GM12872 (cell line): Measurements from ENCODE around the gene CAPN2.
A peak's percentile ranks its signal among the peaks of the same experiment; 100 is the strongest.

Source experiments
- TF ChIP-seq, protein P1 (sequence below): IDR thresholded peaks from 3 replicates; pipeline ENCODE4 v1.5.1; 2011; ENCODE audit warnings: low read depth, mild to moderate bottlenecking, low read length, moderate library complexity; ENCODE audit not compliant: insufficient read depth

Gene CAPN2

GRCh38 chr1:223739366-223740037 is 27.2 kb downstream of the CAPN2 start:
- TF ChIP-seq, protein P1, sequence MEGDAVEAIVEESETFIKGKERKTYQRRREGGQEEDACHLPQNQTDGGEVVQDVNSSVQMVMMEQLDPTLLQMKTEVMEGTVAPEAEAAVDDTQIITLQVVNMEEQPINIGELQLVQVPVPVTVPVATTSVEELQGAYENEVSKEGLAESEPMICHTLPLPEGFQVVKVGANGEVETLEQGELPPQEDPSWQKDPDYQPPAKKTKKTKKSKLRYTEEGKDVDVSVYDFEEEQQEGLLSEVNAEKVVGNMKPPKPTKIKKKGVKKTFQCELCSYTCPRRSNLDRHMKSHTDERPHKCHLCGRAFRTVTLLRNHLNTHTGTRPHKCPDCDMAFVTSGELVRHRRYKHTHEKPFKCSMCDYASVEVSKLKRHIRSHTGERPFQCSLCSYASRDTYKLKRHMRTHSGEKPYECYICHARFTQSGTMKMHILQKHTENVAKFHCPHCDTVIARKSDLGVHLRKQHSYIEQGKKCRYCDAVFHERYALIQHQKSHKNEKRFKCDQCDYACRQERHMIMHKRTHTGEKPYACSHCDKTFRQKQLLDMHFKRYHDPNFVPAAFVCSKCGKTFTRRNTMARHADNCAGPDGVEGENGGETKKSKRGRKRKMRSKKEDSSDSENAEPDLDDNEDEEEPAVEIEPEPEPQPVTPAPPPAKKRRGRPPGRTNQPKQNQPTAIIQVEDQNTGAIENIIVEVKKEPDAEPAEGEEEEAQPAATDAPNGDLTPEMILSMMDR, result no peak

GRCh38 chr1:223741861-223742260 is 29.5 kb downstream of the CAPN2 start:
- TF ChIP-seq, protein P1, result no peak

- TF ChIP-seq, protein P1, result no peak
These were observed 30.6 kb downstream of the CAPN2 start for GRCh38 chr1:223742856-223743517.

DNA sequence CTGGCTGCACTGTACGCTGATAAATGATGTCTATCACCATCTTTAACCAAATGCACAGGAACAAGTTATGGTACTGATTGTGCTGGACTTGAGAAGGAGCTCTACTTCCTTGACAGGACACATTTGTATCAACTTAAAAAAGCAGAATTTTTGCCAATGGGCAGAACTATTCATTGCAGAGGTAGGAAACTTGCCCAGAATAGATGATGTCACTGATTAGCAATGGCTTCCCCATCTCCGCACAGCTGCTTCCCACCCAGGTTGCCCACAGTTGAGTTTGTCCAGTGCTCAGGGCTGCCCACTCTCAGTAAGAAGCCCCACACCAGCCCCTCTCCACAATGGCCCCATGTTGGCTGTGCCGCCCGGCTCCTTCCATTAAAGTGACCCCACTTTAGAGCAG is 33.4 kb downstream of the CAPN2 start:
- TF ChIP-seq, protein P1, result no peak

DNA sequence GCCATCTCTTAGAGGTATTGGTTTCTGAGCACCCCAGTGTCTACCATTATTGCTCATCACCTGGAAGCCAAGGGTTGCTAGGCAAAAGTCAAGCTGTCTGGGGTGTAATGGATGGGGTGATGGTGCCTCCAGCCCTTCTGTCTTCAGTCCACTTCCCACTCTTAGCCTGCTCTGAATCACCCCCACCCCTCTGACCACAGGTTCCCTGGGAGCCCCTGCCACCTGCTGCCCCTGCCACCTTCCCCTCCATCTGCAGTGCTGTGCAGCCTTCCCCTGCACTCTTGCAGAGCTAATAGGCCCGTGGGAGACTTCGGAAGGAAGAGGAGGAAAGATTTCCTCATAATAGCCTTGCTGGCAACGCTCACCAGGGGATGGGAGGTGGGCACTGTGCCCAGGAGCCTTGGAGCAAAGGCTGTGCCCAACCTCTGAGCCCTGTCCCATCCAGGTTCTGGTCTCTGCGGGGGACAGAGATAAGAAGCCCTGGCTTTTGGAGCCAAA is 35.5 kb downstream of the CAPN2 start:
- TF ChIP-seq, protein P1, result no peak

GRCh38 chr1:223748405-223748772 is 36.0 kb downstream of the CAPN2 start:
- TF ChIP-seq, protein P1, result no peak

DNA sequence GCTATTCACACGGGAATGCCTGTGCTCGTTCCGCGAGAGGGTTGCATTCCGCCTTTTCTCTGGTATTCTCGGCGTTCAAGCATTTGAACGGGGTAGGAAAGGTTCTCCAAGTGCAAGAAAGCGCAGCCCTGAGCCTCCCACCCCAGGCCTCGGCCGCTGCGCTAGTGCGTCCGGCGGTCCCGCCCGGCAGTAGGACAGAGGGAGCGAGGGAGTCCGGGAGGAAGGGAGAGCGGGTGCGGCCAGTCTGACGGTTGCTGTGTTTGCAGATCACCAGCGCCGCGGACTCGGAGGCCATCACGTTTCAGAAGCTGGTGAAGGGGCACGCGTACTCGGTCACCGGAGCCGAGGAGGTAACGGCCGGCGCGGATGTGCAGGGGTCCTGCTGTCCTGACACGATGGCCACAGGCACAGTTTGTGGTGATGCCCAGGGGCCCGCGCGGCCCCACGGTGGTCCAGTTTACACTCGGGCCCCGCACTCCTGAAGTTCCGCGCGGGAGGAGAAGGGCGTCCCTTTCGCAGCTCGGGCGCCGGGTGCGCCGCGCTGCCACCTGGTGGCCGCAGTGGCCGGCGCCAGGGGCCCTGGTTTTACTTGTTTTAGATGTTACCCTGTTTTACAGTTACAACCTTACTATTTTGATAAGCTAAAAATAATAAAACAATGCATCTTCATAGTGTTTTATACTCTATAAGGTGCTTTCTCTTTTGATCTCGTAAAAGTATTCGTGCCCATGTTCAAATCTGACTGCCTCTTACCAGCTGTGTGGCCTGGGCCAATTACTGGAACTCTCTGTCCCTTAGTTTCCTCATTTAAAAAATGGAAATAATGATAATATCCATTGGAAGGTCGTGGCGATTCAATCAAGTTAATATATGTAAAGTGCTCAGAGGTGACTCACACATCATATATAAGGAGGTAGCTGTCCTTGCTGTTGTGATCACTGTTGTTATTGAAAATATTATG is 36.7 kb downstream of the CAPN2 start:
- TF ChIP-seq, protein P1, result peak; percentile 86
